Measurements from ENCODE around the gene KCNIP3.

Gene KCNIP3

DNA sequence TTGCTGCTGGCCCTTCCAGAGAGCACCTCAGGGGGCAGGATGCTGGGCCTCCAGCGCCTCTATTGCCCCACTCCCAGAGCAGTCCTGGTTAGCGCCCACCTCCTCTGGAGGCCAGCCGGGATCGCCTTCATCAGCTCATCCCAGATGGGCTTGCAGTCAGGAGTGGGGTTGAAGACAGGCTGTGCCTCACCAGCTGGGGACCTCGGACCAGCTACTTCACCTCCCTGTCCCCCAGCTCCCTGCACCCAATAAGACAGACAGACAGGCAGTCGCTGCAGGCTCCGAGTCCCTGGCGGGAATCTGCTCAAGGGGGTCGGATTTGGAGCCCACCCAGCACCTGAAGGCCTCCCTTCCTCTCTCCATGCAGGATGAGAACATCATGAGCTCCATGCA lies 86.5 kb downstream of the KCNIP3 start:
- TF ChIP-seq, protein P1, sequence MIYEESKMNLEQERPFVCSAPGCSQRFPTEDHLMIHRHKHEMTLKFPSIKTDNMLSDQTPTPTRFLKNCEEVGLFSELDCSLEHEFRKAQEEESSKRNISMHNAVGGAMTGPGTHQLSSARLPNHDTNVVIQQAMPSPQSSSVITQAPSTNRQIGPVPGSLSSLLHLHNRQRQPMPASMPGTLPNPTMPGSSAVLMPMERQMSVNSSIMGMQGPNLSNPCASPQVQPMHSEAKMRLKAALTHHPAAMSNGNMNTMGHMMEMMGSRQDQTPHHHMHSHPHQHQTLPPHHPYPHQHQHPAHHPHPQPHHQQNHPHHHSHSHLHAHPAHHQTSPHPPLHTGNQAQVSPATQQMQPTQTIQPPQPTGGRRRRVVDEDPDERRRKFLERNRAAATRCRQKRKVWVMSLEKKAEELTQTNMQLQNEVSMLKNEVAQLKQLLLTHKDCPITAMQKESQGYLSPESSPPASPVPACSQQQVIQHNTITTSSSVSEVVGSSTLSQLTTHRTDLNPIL (CRISPR knock-in tag; IDR thresholded peaks at IDR 0.05; ENCODE audit: low read depth), result no peak
- TF ChIP-seq ISL1 (CRISPR knock-in tag; IDR thresholded peaks at IDR 0.05) (no peak), BACH2 (CRISPR knock-in tag; IDR thresholded peaks at IDR 0.05; ENCODE audit: borderline replicate concordance) (no peak), ESRRG (CRISPR knock-in tag; IDR thresholded peaks at IDR 0.05) (no peak)
- no peak for ATAC-seq

DNA sequence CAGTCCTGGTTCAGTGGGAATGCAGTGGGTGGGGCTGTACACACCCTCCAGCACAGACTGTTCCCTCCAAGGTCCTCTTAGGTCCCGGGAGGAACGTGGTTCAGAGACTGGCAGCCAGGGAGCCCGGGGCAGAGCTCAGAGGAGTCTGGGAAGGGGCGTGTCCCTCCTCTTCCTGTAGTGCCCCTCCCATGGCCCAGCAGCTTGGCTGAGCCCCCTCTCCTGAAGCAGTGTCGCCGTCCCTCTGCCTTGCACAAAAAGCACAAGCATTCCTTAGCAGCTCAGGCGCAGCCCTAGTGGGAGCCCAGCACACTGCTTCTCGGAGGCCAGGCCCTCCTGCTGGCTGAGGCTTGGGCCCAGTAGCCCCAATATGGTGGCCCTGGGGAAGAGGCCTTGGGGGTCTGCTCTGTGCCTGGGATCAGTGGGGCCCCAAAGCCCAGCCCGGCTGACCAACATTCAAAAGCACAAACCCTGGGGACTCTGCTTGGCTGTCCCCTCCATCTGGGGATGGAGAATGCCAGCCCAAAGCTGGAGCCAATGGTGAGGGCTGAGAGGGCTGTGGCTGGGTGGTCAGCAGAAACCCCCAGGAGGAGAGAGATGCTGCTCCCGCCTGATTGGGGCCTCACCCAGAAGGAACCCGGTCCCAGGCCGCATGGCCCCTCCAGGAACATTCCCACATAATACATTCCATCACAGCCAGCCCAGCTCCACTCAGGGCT lies 87.9 kb downstream of the KCNIP3 start:
- no peak for TF ChIP-seq ARNTL (CRISPR knock-in tag; IDR thresholded peaks at IDR 0.05; ENCODE audit: borderline replicate concordance, low read depth)
- no peak for ATAC-seq

DNA sequence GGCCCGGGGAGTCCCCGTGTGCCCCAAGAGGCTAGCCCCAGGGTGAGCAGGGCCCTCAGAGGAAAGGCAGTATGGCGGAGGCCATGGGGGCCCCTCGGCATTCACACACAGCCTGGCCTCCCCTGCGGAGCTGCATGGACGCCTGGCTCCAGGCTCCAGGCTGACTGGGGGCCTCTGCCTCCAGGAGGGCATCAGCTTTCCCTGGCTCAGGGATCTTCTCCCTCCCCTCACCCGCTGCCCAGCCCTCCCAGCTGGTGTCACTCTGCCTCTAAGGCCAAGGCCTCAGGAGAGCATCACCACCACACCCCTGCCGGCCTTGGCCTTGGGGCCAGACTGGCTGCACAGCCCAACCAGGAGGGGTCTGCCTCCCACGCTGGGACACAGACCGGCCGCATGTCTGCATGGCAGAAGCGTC lies 88.4 kb downstream of the KCNIP3 start:
- ATAC-seq, result no peak
- TF ChIP-seq SNAI2 (CRISPR knock-in tag; IDR thresholded peaks at IDR 0.05) (no peak), BACH2 (CRISPR knock-in tag; IDR thresholded peaks at IDR 0.05; ENCODE audit: borderline replicate concordance) (no peak), ZNF8 (CRISPR knock-in tag; IDR thresholded peaks at IDR 0.05) (no peak), ZFP30 (CRISPR knock-in tag; IDR thresholded peaks at IDR 0.05) (no peak), ZC3H10 (CRISPR knock-in tag; IDR thresholded peaks at IDR 0.05) (no peak), OSR1 (CRISPR knock-in tag; IDR thresholded peaks at IDR 0.05) (no peak), TCF4 (CRISPR knock-in tag; IDR thresholded peaks at IDR 0.05; ENCODE audit: borderline replicate concordance) (no peak), ZNF565 (CRISPR knock-in tag; conservative IDR thresholded peaks at IDR 0.05; ENCODE audit: low read depth) (no peak), ESRRG (CRISPR knock-in tag; IDR thresholded peaks at IDR 0.05) (no peak), GLIS3 (CRISPR knock-in tag; IDR thresholded peaks at IDR 0.05) (no peak), ZFP3 (CRISPR knock-in tag; IDR thresholded peaks at IDR 0.05) (no peak)
- TF ChIP-seq, protein P2, sequence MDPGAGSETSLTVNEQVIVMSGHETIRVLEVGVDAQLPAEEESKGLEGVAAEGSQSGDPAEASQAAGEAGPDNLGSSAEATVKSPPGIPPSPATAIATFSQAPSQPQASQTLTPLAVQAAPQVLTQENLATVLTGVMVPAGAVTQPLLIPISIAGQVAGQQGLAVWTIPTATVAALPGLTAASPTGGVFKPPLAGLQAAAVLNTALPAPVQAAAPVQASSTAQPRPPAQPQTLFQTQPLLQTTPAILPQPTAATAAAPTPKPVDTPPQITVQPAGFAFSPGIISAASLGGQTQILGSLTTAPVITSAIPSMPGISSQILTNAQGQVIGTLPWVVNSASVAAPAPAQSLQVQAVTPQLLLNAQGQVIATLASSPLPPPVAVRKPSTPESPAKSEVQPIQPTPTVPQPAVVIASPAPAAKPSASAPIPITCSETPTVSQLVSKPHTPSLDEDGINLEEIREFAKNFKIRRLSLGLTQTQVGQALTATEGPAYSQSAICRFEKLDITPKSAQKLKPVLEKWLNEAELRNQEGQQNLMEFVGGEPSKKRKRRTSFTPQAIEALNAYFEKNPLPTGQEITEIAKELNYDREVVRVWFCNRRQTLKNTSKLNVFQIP (CRISPR knock-in tag; IDR thresholded peaks at IDR 0.05; ENCODE audit: borderline replicate concordance, low read depth), result no peak
- TF ChIP-seq, protein P3, sequence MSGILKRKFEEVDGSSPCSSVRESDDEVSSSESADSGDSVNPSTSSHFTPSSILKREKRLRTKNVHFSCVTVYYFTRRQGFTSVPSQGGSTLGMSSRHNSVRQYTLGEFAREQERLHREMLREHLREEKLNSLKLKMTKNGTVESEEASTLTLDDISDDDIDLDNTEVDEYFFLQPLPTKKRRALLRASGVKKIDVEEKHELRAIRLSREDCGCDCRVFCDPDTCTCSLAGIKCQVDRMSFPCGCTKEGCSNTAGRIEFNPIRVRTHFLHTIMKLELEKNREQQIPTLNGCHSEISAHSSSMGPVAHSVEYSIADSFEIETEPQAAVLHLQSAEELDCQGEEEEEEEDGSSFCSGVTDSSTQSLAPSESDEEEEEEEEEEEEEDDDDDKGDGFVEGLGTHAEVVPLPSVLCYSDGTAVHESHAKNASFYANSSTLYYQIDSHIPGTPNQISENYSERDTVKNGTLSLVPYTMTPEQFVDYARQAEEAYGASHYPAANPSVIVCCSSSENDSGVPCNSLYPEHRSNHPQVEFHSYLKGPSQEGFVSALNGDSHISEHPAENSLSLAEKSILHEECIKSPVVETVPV (CRISPR knock-in tag; IDR thresholded peaks at IDR 0.05), result no peak
- TF ChIP-seq, protein P4, sequence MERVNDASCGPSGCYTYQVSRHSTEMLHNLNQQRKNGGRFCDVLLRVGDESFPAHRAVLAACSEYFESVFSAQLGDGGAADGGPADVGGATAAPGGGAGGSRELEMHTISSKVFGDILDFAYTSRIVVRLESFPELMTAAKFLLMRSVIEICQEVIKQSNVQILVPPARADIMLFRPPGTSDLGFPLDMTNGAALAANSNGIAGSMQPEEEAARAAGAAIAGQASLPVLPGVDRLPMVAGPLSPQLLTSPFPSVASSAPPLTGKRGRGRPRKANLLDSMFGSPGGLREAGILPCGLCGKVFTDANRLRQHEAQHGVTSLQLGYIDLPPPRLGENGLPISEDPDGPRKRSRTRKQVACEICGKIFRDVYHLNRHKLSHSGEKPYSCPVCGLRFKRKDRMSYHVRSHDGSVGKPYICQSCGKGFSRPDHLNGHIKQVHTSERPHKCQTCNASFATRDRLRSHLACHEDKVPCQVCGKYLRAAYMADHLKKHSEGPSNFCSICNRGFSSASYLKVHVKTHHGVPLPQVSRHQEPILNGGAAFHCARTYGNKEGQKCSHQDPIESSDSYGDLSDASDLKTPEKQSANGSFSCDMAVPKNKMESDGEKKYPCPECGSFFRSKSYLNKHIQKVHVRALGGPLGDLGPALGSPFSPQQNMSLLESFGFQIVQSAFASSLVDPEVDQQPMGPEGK (CRISPR knock-in tag; IDR thresholded peaks at IDR 0.05; ENCODE audit: borderline replicate concordance), result no peak

DNA sequence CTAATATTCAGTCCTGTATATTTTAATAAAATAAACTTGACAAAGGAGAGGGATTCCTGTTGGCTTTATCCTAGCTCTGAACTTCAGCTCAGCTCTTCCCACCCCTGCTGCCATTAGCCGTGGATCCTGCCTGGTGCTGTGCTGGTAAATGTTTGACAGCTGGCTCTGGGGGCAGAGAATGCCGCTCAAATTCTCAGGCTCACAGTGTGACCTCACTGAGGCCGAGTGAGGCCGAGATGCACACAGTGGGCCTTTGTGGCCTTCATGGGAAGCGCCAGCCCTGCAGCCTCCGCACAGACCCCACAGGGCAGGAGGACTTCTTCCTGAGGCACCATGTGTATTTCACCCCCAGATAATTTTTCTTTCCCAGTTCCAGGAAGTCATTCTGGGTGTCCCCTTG lies 88.9 kb downstream of the KCNIP3 start:
- no peak for ATAC-seq
- TF ChIP-seq RARB (CRISPR knock-in tag; IDR thresholded peaks at IDR 0.05) (no peak), BACH2 (CRISPR knock-in tag; IDR thresholded peaks at IDR 0.05; ENCODE audit: borderline replicate concordance) (no peak), ESRRG (CRISPR knock-in tag; IDR thresholded peaks at IDR 0.05) (no peak), CSDC2 (CRISPR knock-in tag; IDR thresholded peaks at IDR 0.05) (no peak), SNAI2 (CRISPR knock-in tag; IDR thresholded peaks at IDR 0.05) (no peak), ZC3H10 (CRISPR knock-in tag; IDR thresholded peaks at IDR 0.05) (no peak), ZNF565 (CRISPR knock-in tag; conservative IDR thresholded peaks at IDR 0.05; ENCODE audit: low read depth) (no peak), PPARA (CRISPR knock-in tag; IDR thresholded peaks at IDR 0.05; ENCODE audit: borderline replicate concordance) (no peak), GLIS3 (CRISPR knock-in tag; IDR thresholded peaks at IDR 0.05) (no peak), ZNF8 (CRISPR knock-in tag; IDR thresholded peaks at IDR 0.05) (no peak)
- TF ChIP-seq, protein P4 (CRISPR knock-in tag; IDR thresholded peaks at IDR 0.05; ENCODE audit: borderline replicate concordance), result no peak
